GM10248 (cell line): ENCODE measurements around the gene CD84.

ENCODE experiments used
- CTCF ChIA-PET: fragments of 300-600 bp; sonication (Branson Sonifier 250); formaldehyde crosslinking; extraction: SDS; loops from one replicate; lab custom pipeline; 2021; ENCODE audit warnings: antibody characterized with exemption; lab: Yijun Ruan, JAX
- POLR2A ChIA-PET: fragments of 350-650 bp; sonication (Branson Sonifier 250); formaldehyde crosslinking; extraction: SDS; loops from one replicate; lab custom pipeline; 2020; ENCODE audit warnings: antibody characterized with exemption; lab: Yijun Ruan, JAX
- DNase-seq: peaks from one replicate; pipeline ENCODE4 v3.0.0; 2012; ENCODE audit errors: extremely low spot score
- TF ChIP-seq, protein P1 (sequence below): IDR thresholded peaks from 2 replicates; pipeline ENCODE4 v1.5.1; 2012; ENCODE audit warnings: mild to moderate bottlenecking, low read depth; ENCODE audit errors: extremely low read depth, missing control alignments, control extremely low read depth

Gene CD84

DNA sequence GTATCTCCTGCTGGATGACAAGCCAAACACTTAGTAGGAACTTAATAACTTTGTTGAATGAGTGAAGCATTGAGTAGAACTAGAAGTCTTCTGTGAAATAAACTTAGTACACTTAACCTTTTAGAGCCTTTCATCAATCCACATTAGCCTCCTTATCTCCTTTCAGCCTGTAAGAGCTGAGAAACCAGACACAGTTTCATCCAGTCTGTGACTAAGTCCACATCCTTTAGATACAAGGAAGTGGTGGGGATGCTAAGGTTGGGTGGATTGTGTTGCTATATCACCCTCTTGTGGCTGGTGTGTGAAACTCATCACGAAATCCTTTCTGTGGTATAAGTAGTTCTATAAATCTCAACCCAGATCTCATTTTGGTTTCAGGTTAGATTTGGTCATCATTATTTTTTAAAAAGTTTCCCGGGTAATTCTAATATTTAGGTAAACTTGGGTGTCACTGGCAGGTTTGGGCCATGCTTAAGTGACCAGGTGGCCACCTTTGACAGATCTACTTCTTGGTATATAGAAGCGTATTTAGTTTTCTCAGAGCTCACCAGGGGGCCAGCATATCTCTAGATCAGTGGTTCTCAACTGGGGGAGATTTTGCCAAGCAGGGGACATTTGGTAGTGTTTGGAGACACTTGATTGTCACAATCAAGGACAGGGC is 27.8 kb upstream of the CD84 start:
- peak; percentile 57 for DNase-seq
- TF ChIP-seq, protein P1, sequence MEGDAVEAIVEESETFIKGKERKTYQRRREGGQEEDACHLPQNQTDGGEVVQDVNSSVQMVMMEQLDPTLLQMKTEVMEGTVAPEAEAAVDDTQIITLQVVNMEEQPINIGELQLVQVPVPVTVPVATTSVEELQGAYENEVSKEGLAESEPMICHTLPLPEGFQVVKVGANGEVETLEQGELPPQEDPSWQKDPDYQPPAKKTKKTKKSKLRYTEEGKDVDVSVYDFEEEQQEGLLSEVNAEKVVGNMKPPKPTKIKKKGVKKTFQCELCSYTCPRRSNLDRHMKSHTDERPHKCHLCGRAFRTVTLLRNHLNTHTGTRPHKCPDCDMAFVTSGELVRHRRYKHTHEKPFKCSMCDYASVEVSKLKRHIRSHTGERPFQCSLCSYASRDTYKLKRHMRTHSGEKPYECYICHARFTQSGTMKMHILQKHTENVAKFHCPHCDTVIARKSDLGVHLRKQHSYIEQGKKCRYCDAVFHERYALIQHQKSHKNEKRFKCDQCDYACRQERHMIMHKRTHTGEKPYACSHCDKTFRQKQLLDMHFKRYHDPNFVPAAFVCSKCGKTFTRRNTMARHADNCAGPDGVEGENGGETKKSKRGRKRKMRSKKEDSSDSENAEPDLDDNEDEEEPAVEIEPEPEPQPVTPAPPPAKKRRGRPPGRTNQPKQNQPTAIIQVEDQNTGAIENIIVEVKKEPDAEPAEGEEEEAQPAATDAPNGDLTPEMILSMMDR, result peak; percentile 64
- POLR2A ChIA-PET, result interaction anchor here (1.0 kb wide), 1 partner anchor 10 kb away, joined by 3 read pairs; no protein-coding TSS in a partner anchor
- CTCF ChIA-PET, result interaction anchor here (0.7 to 9.1 kb wide), 41 partner anchors 10 to 505 kb away, joined by 3 to 114 read pairs (median 5); partner anchors contain the start of genes CD84 and PEA15

DNA sequence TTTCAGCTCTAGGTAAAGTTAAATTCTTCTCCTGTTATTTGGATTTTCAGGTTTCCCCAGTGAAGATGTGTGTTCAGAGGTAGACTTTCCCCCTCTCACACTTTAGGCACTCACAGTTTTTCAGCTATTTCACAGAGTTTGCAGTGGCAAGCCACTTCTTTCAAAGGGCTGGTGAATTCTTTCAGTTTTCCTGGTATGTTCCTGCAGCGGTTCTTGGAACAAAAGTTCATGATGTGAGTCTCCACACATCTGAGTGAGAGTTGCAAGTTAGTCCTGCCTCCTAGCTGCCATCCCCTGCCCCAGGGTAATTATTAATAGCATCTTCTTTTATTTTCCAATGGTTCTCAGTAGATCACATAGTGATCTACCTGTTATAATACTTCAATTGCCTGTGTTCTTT is 27.3 kb upstream of the CD84 start:
- ChIA-PET POLR2A (interaction anchor here (1.0 kb wide), 3 partner anchors 9 to 253 kb away, joined by 3 read pairs; no protein-coding TSS in a partner anchor), CTCF (interaction anchor here (0.7 to 9.1 kb wide), 44 partner anchors 9 to 505 kb away, joined by 3 to 114 read pairs (median 5); partner anchors contain the start of genes CD84 and PEA15)
- TF ChIP-seq, protein P1, result no peak
- no peak for DNase-seq

DNA sequence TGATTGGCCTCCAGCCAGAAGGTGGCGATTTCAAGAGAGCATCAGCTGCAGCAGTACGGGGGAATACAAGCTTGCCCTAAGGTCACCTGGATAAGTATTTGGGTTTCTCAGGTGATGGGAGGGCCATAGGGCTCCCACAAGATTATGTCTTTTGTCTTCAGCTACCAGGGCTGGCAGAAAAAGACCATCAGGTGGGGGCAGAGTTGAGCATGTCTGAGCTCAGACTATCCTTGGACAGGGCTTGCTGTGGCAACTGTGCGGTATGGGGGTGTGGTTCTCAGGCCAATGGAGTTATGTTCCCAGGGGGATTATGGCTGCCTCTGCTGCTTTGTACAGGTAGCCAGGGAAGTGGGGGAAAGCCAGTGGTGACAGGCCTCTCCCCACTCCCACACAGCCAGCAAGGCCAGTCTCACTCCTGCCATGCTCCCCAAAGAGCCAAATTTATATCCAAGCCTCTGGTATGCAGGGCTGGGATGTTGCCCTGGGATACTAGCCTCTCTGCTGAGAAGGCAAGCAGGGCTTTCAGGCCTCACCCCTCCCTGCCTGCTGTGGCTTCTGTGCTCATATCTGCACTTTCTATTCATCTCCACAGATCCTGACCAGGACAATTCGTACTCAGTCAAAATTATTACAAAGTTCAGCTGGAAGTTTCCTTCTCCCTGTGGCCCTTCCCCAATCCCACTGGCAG is 26.6 kb upstream of the CD84 start:
- CTCF ChIA-PET, result interaction anchor here (0.7 to 9.1 kb wide), 42 partner anchors 8 to 504 kb away, joined by 3 to 114 read pairs (median 6); partner anchors contain the start of gene CD84

DNA sequence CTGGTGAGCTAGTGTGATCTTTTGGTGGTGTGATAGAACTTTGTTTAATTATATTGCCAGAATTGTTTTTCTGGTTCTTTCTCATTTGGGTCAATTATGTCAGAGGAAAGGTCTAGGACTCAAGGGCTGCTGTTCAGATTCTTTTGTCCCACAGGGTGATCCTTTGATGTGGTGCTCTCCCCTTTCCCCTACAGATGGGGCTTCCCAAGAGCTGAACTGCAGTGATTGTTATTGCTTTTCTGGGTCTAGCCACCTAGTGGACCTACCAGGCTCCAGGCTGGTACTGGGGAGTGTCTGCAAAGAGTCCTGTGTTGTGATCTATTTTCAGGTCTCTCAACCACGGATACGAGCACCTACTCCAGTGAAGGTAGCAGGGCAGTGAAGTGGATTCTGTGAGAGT is 25.9 kb upstream of the CD84 start:
- ChIA-PET CTCF (interaction anchor here (0.9 to 9.1 kb wide), 29 partner anchors 8 to 412 kb away, joined by 3 to 114 read pairs (median 7); partner anchors contain the start of gene CD84), POLR2A (interaction anchor here (0.6 to 1.0 kb wide), 2 partner anchors 21 to 345 kb away, joined by 3 to 5 read pairs; no protein-coding TSS in a partner anchor)
- DNase-seq, result no peak
- TF ChIP-seq, protein P1, result no peak

More for the DNA sequence above, 26.6 kb upstream of the CD84 start:
- POLR2A ChIA-PET, result interaction anchor here (1.0 kb wide), 4 partner anchors 8 to 252 kb away, joined by 3 read pairs; no protein-coding TSS in a partner anchor
- TF ChIP-seq, protein P1, result peak; percentile 12
- DNase-seq, result no peak

DNA sequence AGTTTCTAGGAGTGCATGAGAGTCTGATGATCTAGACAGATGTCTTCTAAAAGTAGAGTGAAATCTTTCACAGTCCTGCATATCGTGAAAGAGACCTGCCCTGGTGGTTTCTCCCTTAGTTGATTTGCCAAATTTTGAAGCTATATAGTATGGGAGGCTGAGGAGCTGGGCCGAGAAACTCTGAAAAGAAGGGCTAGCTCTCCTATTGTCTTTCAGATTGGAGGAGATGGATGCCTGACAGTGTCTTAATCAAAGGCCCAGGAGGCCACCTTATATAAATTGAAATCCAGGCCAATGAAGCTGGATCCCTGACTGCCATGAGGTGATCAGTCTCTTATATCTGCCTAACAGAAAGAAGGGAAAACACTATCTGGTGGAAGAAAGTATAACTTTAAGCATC is 18.4 kb upstream of the CD84 start:
- CTCF ChIA-PET, result interaction anchor here (1.0 to 1.5 kb wide), 5 partner anchors 10 to 140 kb away, joined by 3 to 16 read pairs (median 4); no protein-coding TSS in a partner anchor
- no peak for DNase-seq
- POLR2A ChIA-PET, result interaction anchor here (1.6 kb wide), 1 partner anchor 9 kb away, joined by 3 read pairs; no protein-coding TSS in a partner anchor
- TF ChIP-seq, protein P1, result no peak

DNA sequence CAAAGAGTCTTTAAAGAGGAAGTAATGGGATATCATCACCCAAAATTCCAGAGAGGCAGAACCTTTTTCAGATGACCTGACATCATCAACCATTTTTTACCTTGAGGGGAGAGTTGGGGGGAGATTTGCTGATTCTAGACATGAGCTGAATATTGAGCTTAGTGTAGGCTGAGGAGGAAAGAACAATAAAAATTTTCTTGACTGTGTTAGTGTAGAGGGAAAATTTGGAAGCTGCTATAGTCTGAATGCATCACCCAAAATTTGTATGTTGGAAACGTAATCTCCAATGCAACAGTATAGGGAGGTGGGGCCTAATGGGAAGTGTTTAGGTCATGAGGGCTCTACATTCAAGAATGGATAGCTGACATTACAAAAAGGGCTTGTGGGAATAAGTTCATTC is 17.8 kb upstream of the CD84 start:
- no peak for DNase-seq
- ChIA-PET CTCF (interaction anchor here (1.0 to 1.5 kb wide), 3 partner anchors 10 to 19 kb away, joined by 4 to 16 read pairs (median 4); no protein-coding TSS in a partner anchor), POLR2A (interaction anchor here (1.6 kb wide), 1 partner anchor 9 kb away, joined by 3 read pairs; no protein-coding TSS in a partner anchor)
- TF ChIP-seq, protein P1, result no peak
